NCI-H1417 (cell line): ENCODE results near the gene TSNAXIP1.
"Not testable (repeated sequence)": the region's sequence is repeated elsewhere in the genome, so short reads cannot be mapped to it uniquely, and the experiment has no call there.

ENCODE experiments used
- DNase-seq, 3 experiments: peaks; one replicate each; lab custom pipeline; 2025; lab: John Stamatoyannopoulos, UW

Gene TSNAXIP1

GRCh38 chr16:67858500-67858899 is 51.8 kb downstream of the TSNAXIP1 start:
- peak in 1 of 3 experiments; percentile 40 for DNase-seq

DNA sequence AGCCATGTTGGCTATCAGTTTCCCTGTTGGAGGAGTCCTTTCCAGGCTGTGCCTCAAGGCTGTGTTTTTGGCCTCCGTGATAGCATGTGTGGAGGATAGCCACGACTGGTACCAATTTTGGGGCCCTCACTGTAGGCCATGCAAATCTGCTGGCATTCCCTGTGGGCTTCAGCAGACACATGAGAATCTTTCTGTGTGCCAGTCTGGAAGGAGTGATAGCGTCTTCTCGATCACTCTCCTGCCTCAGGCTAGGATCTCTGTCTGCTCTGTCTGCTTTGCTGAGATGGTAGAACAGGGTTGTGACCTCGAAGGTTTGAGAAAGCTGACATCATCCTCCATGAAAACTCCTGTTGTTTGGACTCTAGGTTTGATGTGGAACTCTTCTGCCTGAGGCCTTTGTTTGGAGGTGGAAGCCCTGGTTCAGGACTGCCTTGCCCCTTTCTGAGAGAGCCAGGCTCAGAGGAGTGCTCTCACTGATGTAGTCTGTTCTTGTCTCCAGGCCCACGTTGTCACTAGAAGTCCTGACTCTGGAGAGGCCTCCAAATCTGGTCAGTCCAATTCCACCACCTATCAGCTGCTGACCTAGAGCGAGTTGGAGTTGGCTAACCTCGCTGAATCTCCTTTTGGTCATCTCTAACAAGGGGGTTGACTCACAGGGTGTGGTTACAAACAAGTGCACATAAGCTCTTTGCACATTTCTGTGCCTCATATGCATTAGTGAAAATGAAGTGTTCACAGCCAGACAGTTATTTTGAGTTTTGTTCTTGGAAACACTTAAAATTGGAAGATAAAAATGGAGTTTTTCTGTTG is 54.1 kb downstream of the TSNAXIP1 start:
- no peak for DNase-seq

- DNase-seq: no peak
These were observed 55.2 kb downstream of the TSNAXIP1 start for GRCh38 chr16:67861877-67862276.

DNA sequence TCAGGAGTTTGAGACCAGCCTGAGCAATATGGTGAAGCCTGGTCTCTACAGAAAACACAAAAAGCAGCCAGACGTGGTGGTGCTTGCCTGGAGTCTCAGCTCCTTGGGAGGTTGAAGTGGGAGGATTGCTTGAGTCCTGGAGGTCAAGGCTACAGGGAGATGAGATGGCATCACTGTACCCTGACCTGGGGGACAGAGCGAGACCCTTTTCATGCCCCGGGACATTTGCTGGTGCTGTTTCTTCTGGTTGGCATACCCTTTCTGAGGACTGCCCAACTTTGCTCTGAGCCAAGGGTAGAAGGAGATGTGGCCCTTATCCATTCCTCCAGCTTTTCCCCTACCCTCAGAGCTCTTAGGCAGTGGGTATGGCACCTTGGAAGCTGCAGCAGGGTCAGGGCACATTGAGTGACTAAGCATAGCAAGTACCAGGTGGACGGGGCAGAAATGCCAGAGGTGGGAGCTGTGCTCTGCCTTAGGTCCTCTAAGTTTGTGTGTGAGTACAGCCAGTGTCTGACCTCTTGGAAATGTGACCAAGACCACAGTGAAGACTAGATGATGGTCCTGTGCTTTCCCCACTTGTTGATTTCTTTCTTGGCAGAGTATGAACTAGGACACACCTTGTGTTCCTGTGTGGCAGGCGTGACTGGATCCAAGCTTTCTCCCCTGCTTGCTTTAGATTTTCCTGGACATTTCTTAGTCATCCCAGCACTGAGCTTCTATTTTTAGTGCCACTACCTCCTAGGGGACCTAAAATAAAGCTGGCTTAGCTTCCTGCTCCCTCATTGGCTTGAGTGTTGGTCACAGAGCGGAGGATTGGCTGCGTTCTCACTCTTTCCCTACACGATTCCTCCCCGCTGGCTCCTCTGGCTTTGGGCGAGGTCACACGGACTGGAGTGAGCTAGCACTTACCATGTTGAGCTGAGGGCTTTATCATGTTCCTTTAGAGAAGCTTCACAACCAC is 56.2 kb downstream of the TSNAXIP1 start:
- no peak for DNase-seq

GRCh38 chr16:67864044-67864443 is 57.4 kb downstream of the TSNAXIP1 start:
- not testable (repeated sequence) for DNase-seq

- DNase-seq: no peak
These were observed 57.9 kb downstream of the TSNAXIP1 start for GRCh38 chr16:67864594-67864993.

DNA sequence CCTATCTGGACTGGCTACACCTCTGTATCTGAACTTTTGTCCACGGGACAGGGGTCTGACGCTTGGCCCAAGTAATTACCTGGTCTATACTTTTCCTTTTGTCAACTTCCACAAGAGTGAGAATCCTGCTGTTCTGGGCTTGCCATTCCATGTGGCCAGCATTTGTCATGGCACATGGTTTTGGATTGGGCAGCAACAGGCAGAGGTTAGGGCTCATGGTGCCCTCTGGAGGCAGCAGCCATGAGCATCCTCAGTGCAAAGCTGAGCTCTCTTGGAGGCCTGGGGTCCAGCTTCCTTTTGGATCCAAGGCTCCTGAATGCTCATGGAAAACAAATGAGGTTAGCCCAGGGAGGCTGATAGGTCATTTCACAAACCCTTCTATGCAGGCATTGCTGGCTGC is 58.6 kb downstream of the TSNAXIP1 start:
- DNase-seq: peak in 2 of 3 experiments; percentile 14 to 55

DNA sequence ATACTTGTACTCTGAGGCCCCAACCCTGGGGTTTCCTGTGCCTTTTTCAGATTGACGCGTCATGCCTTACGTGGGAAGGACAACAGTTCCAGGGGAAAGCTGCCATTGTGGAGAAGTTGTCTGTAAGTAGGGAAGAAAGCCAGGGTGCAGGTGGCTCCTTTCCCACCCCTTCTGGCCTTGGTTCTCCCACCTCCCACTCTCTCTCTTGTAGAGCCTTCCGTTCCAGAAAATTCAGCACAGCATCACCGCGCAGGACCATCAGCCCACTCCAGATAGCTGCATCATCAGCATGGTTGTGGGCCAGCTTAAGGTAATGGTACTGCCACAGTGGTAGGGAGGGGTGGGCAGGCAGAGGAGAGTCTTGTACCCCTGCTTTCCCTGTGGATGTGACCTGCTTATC is 61.6 kb downstream of the TSNAXIP1 start:
- DNase-seq: no peak

- no peak for DNase-seq
These were observed 63.0 kb downstream of the TSNAXIP1 start for GRCh38 chr16:67869653-67870052.

GRCh38 chr16:67871256-67871655 is 64.6 kb downstream of the TSNAXIP1 start:
- no peak for DNase-seq

- no peak for DNase-seq
These were observed 65.5 kb downstream of the TSNAXIP1 start for GRCh38 chr16:67872131-67872630.

GRCh38 chr16:67872631-67873434 is 66.1 kb downstream of the TSNAXIP1 start, which contains the start of gene EDC4:
Gene EDC4 (plus strand): TSS chr16:67873052. CDS start chr16:67873262, 210 bp downstream.
- peak; percentile 33 to 73 (median 72) for DNase-seq

- no peak for DNase-seq
These were observed 67.0 kb downstream of the TSNAXIP1 start for GRCh38 chr16:67873435-67874370.

GRCh38 chr16:67874372-67874771 is 67.7 kb downstream of the TSNAXIP1 start:
- DNase-seq: no peak

DNA sequence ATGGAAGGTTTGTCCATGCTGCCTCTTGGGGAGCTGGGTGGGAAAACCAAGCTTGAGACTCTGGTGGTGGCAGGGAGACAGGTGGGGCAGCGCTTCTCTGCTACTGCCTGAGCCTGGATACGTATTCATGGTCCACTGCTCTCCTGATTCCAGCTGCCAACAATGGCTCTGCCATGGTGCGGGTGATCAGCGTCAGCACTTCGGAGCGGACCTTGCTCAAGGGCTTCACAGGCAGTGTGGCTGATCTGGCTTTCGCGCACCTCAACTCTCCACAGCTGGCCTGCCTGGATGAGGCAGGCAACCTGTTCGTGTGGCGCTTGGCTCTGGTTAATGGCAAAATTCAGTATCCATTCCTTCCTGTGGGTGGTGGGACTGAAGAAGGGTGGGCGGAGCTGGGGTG is 70.4 kb downstream of the TSNAXIP1 start:
- no peak for DNase-seq
